Colonic mucosa (tissue), 4 donors: ENCODE results near the gene CEMIP. TPM values are rescaled to one million over a fixed set of nuclear protein-coding genes. Genes with fewer than 3 reads are reported as not detected.

Experiments used
- DNase-seq: peaks from one replicate; pipeline ENCODE4 v3.0.0-alpha.2; 2020
- H3K27ac ChIP-seq: fragments of 200-600 bp; one replicate; pipeline ENCODE4 v1.8.0; 2021
- H3K27me3 ChIP-seq: fragments of 200-600 bp; one replicate; pipeline ENCODE4 v1.8.0; 2021
- H3K36me3 ChIP-seq: fragments of 200-600 bp; one replicate; pipeline ENCODE4 v1.8.0; 2021
- H3K4me1 ChIP-seq: fragments of 200-600 bp; one replicate; pipeline ENCODE4 v1.8.0; 2021; ENCODE audit warnings: mild to moderate bottlenecking
- H3K4me3 ChIP-seq: fragments of 200-600 bp; one replicate; pipeline ENCODE4 v1.8.0; 2021
- H3K9ac ChIP-seq, 2 donors: one replicate each; pipeline ENCODE4 v1.7.0; 2013; ENCODE audit warnings: control low read depth in 2 of 2, low read depth in 2 of 2, low read length in 2 of 2
- H3K9me3 ChIP-seq: fragments of 200-600 bp; one replicate; pipeline ENCODE4 v1.8.0; 2021
- intact Hi-C: fragments of 100-400 bp; cut with DNase I; formaldehyde crosslinking; loops from one replicate; pipeline ENCODE4 v1.14.1; 2022
- total RNA-seq, 2 donors: library from RNA; stranded (reverse); fragmentation: NEBNext Ultra II Directional in 1 of 2; extraction: Animal tissue kit (Norgen Biotek cat#: 25700) in 1 of 2; gene quantifications; one replicate each; pipeline ENCODE4 v1.2.1, GENCODE V29; 2021
- TF ChIP-seq, protein P1 (sequence below): fragments of 200-600 bp; IDR thresholded peaks from one replicate; pipeline ENCODE4 v1.8.0; 2022; ENCODE audit warnings: antibody characterized with exemption, mild to moderate bottlenecking
- donor health status: healthy.
- donor health status: DM: no; HTN: no; CAD: no.
- donor health status: DM: no; HTN: no; CAD: no.

Gene CEMIP
- total RNA-seq, 2 donors from 2014 or later, result 2.1 to 2.9 TPM

DNA sequence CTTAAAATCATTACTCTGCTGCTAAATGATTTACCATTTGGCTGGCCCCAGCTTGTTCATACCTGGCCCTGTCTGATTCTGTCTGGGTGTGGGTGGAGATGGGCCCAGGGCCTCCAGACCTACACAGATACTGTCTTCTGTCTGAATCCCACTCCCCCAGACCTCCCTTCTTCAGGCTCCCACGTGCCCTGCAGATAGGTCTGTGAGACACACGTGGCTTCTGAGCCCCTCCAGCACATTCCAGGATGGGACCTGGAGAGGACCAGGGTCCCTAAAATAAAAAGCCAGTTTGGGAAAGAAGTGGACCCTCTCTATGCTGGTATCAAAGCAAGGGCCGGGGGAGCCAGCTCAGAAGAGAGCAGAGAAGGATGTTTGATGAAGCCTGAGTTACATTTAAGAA, 14.6 kb upstream of the CEMIP start:
- intact Hi-C loops, result no loop called here
- Histone ChIP-seq H3K4me1 (no peaks in the 10 kb centered on the region), H3K4me3 (no peak overlapping the region), H3K27me3 (no peaks in the 10 kb centered on the region), H3K9ac (no peak overlapping the region), H3K9me3 (no peaks in the 10 kb centered on the region), H3K27ac (no peak overlapping the region), H3K36me3 (no peaks in the 10 kb centered on the region)
- TF ChIP-seq, protein P1, sequence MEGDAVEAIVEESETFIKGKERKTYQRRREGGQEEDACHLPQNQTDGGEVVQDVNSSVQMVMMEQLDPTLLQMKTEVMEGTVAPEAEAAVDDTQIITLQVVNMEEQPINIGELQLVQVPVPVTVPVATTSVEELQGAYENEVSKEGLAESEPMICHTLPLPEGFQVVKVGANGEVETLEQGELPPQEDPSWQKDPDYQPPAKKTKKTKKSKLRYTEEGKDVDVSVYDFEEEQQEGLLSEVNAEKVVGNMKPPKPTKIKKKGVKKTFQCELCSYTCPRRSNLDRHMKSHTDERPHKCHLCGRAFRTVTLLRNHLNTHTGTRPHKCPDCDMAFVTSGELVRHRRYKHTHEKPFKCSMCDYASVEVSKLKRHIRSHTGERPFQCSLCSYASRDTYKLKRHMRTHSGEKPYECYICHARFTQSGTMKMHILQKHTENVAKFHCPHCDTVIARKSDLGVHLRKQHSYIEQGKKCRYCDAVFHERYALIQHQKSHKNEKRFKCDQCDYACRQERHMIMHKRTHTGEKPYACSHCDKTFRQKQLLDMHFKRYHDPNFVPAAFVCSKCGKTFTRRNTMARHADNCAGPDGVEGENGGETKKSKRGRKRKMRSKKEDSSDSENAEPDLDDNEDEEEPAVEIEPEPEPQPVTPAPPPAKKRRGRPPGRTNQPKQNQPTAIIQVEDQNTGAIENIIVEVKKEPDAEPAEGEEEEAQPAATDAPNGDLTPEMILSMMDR, result no peak
- DNase-seq, result no peak

GRCh38 chr15:80766275-80766674, 12.9 kb upstream of the CEMIP start:
- Histone ChIP-seq H3K27ac (no peak overlapping the region), H3K4me1 (no peaks in the 10 kb centered on the region), H3K4me3 (no peak overlapping the region), H3K27me3 (no peaks in the 10 kb centered on the region), H3K9me3 (no peaks in the 10 kb centered on the region), H3K9ac (no peak overlapping the region), H3K36me3 (no peaks in the 10 kb centered on the region)
- TF ChIP-seq, protein P1, result no peak
- intact Hi-C loops, result no loop called here
- no peak for DNase-seq

- intact Hi-C loops, result no loop called here
- no peak overlapping the region for H3K27ac ChIP-seq
- no peak for DNase-seq
- no peaks in the 10 kb centered on the region for H3K4me1 ChIP-seq
- no peaks in the 10 kb centered on the region for H3K27me3 ChIP-seq
- no peak overlapping the region for H3K9ac ChIP-seq
- no peaks in the 10 kb centered on the region for H3K9me3 ChIP-seq
- no peaks in the 10 kb centered on the region for H3K36me3 ChIP-seq
- no peak overlapping the region for H3K4me3 ChIP-seq
- TF ChIP-seq, protein P1, result no peak
Measured at GRCh38 chr15:80768158-80768557, 11.0 kb upstream of the CEMIP start.

DNA sequence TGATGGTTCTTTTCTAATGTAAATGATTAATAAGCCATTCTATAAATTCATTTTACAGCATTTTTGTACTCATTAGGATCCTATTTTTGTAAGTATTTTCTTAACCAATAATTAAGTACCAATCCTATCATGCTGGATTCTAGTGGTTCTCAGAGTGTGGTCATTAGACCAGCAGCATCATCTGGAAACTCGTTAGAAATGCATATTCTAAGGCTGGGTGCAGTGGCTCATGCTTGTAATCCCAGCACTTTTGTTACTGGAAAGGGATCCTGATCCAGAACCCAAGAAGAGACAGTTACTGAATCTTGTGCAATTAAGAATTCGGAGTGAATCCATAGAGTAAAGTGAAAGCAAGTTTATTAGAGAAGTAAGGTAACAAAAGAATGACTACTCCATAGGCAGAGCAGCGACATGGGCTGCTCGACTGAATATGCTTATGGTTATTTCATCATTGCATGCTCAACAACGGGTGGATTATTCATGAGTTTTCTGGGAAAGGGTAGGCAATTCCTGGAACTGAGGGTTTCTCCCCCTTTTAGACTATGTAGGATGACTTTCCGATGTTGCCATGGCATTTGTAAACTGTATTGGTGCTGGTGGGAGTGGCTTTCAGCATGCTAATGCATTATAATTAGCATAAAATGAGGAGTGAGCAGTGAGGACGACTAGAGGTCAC, 9.9 kb upstream of the CEMIP start:
- H3K4me1 ChIP-seq, result no peaks in the 10 kb centered on the region
- no peaks in the 10 kb centered on the region for H3K27me3 ChIP-seq
- no peak for DNase-seq
- H3K4me3 ChIP-seq, result no peak overlapping the region
- no peak overlapping the region for H3K27ac ChIP-seq
- intact Hi-C loops, result no loop called here
- no peak overlapping the region for H3K9ac ChIP-seq
- TF ChIP-seq, protein P1, result no peak
- H3K36me3 ChIP-seq, result no peaks in the 10 kb centered on the region
- no peaks in the 10 kb centered on the region for H3K9me3 ChIP-seq

DNA sequence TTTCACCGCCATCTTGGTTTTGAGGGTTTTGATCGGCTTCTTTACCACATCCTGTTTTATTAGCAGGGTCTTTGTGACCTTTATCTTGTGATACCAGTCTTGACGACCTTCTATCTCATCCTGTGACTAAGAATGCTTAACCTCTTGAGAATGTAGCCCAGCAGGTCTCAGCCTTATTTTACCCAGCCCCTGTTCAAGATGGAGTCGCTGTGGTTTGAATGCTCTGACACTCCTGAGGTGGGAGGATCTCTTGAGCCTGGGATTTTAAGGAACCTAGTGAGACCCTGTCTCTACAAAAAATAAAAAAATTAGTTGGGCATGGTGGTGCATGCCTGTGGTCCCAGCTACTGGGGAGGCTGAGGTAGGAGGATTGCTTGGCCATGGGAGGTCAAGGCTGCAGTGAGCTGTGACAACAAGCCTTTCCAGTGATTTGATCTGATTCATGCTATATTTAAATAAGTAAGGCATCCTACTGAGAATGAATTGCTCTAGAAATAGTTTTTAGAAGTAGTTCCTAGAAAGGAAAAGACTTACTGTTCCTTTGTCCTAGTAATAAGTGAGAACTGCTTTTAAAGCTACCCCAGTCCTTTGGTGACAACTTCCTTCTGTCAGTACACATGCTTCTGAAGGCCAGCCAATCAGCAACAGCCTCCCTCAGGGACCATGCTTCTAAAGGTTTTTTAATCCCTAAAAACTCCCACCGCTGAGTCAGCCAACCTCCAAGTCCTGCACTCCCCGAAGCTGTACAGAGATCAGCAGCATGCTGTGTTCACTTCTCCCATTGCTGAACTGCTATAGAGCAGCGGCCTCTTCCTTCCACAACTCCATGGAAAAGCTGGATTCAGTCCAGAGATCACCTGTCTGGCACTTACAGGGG, 9.1 kb upstream of the CEMIP start:
- no peaks in the 10 kb centered on the region for H3K4me1 ChIP-seq
- H3K9me3 ChIP-seq, result no peaks in the 10 kb centered on the region
- TF ChIP-seq, protein P1, result no peak
- DNase-seq, result no peak
- no peaks in the 10 kb centered on the region for H3K36me3 ChIP-seq
- H3K27me3 ChIP-seq, result no peaks in the 10 kb centered on the region
- H3K9ac ChIP-seq, result no peak overlapping the region
- no peak overlapping the region for H3K4me3 ChIP-seq
- intact Hi-C loops, result loop anchor here (10.0 kb wide), 1 partner anchor 155 kb away; no protein-coding TSS in a partner anchor
- no peak overlapping the region for H3K27ac ChIP-seq
